Measurements from ENCODE around the gene TRPV5.

The TRPV5 gene

DNA sequence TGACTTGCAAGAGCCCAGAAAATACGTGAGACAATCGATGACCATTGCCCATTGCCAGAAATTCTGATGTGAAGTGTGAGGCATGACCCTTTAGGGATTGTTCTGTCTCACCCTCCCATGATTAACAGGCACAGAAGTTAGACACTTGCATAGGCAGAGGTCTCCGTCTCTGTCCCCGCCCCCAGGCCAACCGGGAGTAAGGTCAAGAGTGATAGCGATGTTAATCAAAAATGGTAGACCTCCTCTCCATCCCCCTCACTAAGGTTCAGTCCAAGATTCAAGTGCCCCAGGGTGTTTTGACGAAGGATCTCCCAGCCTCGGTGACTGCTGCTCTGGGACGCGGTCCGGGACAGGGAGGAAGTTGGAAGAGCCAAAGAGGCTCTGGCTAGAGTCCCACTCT is 25.3 kb downstream of the TRPV5 start:
- DNase-seq: no peak

DNA sequence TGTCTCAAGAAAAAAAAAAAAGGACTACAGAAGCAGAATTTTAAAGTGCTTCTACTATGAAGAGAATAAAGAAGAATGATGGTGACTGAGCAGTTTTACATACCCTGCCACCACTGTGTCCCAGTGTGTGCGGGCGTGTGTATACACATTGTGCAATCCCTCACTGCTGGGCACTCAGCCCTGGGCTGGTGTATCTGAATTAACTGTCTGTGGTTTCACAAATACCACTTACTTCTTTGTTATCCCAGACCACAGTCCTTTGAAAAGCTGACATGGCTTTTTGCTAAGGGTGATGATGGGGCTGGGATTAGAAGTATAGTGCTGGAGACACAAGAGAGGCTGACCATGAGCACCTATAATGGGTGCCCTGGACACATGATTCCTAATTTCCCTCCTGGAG is 26.9 kb downstream of the TRPV5 start:
- DNase-seq: no peak

DNA sequence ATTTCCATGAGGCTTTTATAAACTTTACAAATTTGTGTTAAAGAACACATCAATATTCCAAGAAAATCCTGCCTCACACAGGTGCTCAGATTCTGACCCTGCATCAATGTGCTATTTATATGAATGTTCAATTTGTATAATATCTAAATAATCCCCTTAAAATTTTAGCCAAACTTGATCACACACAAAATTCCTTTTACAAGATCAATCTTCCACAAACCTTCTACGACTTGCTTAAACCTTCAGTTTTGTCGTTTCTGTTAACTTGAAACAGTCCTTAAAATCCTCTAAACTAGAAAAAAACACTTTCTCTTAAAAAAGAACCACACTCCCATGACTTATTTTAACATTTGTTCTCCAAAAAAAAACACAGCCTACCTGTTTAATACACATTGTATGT is 27.8 kb downstream of the TRPV5 start:
- no peak for DNase-seq

DNA sequence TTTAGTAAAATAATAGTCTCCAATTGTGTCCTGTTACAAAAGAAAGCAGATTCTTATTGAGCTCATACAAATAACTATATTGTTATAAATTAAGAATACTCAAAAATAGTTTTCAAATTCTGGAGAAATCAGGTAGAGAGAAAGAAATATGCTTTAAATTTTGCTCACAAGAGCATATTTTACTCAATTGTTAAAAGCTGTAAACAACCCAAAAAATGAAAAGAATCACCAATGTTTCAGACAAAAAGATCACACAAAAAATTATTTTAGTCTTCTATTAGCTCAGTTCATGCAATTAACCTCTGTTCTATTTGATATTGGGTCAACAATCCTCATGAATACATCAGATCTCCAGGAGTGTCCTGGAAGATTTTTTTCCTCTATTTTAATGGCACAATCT is 29.4 kb downstream of the TRPV5 start:
- no peak for DNase-seq

DNA sequence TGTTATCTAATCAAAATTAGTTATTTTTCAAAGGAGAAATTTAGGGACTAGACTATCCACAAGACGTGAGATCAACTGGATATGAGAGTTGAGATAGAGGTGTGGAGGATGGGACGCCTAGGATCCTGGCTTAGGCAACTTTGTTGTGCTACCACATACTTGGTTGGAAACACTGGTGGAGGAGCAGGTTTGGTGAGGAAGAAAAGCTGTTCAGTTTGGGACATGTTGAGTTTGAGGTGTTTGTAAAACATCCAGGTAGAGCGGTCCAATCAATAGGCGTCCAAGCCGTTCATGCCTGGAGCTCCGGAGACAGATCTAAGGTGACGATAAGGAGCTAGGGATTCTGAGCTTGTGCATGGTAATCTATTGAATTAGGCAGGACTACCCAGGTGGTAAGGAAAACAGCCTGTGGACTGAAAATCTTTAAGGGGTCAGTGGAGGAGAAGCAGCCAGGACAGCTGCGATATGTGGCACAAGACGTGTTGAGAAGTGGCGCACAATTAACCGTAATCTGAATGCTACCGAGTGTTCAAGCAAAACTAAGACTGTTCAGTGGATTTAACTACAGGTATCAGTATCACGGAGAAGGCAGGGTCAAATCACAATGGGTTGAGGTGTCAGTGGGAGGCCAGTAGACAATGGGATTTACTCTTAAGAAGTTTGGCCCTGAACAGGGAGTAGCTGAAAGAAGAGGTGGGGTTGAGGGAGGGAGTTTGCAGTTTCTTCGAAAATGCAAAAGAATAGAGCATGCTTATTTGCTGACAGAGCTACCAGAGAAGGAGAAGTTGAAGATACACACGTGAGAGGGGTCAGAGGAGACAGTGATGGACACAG is 31.9 kb downstream of the TRPV5 start:
- DNase-seq: no peak

DNA sequence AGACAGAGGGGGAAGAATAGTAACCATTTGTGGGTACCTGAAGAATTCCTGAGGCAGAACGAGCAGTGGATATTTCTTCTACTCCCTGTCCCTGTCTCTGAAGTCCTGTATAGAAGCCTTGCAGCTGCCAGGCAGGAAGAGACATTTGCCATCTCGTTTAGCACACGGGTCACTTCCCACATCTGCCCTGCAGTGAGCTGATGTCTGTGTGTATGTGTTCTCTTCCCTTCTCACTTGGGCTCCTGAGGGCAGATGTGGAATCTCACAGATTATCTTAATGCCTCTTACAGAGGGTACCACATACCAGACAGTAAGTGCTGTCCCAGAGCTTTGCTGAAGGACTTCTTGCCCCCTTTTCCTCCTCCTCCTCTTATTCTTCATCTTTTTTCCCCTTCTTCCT is 33.9 kb downstream of the TRPV5 start:
- DNase-seq: no peak

DNA sequence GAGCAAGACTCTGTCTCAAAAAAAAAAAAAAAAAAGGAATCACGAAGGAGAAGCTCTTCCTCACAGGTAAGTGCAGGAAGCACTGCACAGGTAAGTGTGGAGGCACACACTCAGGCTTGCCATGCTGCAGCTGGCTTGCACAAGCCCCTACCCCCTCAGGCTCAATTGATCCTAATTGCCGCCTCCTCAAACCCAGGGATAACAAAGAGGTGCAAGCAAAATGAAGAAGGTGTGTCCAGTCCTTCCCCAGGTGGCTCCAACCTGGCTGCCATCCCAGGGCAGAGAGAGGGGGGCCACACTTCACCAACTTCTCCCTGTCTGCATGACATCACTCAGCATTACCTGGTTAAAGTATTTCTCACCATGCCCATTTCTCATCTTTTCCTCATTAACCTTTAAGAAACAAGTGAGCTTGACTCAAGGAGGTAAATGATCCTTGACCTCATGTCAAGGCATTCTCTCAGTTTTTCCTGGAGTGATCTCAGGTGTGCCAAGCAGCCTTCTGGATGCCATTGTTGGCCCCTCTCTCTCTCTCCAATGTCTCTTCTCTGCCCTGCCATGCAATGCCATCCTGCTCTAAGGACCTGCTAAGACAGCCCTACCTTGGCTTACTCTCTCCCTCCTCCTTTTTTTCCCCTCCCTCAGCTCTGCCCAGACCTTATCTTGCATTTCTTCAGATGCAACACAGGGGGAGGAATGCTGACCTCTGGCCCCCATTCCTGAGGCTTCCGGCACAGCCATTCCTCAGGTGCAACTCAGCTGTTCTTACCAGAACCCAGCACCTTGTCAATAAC is 35.0 kb downstream of the TRPV5 start:
- DNase-seq: no peak

DNA sequence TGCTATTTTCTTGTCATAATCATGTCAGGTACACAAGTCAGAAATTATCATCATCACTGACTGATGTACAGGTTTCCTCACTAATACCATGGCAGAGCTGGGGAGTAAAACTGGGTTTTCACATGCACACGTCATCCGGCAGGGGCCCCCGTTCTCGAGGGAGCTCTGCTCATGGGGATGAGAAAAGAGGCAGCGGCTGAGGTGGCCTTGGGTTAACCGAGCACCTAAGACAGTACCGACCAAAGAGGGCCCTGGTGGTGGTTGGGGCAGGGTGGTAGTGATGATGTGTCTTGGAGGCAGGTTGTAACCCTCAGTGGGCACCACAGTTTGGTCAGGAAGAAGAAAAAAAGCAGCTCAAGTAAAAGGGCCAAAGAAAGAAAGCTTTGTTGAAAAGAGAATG is 35.9 kb downstream of the TRPV5 start:
- DNase-seq: no peak

DNA sequence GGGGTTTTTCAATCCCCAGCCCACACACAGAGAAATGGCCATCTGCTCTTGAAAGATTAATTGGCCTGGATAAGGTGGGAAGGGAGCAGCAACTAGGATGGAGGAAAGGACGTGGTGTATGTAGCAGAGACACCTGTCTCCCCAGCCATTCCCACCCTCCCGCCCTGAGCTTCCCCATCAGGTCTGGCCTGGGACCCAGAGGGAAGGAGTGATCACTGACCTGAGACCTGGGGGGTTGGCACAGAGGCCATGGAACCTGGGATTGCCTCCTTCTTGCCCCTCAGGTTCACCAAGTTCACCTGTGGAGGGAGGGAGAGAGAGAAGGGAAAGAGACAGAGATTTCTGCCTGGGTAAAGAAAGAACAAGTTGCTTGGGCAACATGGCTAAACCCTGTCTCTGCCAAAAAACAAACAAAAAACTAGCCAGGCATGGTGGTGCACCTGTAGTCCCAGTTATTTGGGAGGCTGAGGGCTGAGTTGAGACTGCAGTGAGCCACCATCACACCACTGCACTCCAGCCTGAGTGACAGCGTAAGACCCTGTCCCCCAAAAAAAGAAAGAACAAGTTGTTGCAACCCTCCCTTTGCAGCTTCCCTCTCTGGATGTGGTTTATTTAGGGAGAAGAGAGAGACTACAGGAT is 36.7 kb downstream of the TRPV5 start:
- no peak for DNase-seq

DNA sequence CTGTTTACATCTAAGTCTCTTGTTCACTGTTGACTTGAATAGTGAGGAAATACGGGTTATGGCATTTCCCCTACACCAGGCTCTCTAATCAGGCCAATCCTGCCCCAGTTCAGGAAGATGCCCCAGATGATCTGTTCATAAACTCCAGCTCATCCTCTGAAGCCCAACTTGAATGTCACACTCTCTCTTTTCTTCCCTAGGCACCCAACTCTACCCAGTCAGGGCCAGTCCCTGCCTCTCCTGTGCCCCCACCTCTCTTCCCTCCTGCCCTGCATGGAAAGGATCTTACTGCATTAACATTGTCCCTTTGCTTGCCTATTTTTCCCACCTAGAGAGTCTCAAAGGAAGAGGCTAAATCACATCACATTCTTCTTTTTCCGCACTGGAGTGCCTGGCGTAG is 37.4 kb downstream of the TRPV5 start:
- no peak for DNase-seq

DNA sequence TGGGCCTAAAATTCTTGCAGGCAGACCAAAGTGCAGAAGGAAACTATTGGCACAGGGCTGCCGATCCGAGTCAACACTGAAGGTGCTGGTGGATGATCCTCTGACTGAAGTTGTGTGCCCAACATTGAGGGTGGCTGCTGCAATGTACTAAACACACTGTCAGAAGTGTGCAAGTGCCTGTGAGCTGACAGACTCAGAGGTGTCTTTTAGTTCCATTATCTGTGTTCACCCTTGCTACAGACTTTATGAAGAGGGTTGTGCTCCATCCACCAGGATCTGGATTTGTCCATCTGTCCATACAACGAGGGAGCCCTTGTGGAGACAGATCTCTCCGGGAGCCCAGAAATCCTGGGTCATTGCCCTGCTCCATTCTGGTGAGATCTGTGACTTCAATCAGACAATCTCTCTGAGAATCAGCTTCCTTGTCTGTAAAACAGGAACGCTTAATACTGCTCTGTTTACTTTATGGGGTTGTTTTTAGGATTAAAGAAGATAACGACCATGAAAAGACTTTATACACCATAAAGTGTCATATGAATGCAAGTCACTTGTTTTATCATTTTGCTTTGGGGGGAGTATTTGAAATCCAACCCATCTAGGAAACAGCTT is 38.5 kb downstream of the TRPV5 start:
- DNase-seq: no peak

DNA sequence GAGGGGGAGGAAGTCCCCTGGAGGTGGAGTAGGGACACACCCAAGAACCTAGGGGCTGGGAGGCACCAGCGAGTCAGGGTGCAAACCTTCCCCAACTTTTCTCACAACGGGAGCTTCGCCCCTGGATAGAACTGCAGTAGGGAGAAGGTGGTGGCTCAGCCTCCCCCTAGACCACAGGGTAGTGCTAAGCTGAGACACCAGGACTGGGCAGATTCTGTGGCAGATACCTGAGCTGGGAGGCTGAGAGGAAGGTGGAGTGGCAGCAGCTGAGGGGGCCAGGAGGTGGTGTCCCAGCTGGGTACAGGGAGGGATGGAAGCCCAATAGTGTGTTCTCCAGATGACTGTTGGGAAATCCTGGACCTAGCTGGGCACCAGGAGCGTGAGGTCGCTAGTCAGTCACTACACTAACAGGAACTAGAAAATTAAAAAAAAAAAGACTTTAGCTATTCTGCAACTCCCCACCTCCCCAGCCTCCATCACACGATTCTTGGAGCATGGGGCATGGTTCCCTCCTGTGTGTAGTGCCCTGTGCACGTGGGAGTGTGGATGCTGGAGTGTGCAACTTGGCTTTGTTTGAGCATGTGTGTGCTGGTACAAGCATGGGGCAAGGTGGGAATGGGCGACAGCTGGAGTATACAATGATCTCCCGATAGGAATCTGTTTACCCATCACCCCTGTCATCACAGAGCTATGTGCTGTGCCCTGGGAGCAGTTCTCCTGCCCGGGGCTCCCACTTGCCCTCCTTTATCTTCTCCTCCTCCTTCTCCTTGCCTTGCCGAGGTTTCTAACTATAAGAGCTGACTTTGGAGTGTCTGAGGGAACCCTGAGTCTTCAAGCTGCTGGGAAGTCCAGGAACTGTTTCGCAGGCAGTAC is 39.2 kb downstream of the TRPV5 start:
- no peak for DNase-seq

DNA sequence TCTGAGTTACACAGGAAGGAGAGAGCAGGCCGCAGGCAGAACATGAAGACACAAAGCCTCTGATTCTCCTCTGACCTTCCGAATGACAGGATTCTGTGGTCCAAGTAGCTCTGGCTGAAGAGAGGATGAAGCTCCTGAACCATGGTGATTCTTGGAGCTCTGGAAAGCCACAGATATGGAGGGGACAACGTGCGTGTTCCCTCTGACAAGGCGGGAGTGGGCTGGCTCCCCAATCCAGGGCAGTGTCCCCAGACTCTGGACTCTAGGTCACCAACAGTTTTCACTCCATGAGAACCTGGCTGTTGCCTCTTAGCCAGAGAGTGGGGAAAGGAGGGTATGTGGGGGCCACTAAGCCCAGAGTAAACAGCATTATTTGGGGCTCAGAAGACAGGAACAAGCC is 40.6 kb downstream of the TRPV5 start:
- peak in 1 of 2 donors; percentile 4 for DNase-seq

DNA sequence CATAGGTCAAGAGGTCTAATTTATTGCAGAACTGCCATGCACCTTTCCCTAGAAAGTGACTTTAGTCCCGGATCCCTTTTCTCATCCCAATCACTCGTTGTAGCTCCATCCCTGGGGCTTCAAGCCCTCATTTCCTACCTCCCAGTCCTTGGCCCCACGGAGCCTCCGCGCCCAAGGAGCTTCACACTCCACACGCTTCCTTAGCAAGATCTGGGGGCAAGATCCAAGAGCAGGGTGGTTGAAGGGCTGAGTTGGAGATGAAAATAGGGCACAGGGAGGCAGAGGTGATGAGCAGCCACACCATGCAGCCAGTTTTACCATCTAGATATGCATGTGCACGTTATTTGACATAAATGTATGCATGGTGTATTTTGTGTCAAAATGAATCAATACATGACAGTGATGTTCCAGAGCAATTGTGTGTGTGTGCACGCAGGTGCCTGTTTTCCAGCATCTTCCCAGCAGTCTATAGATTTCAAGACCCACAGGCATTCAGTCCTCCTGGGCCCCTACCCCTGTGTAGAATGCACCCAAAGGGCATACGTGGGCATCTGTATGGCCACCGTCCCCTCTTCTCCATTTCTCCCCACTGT is 42.0 kb downstream of the TRPV5 start:
- peak in 1 of 2 donors; percentile 4 for DNase-seq

DNA sequence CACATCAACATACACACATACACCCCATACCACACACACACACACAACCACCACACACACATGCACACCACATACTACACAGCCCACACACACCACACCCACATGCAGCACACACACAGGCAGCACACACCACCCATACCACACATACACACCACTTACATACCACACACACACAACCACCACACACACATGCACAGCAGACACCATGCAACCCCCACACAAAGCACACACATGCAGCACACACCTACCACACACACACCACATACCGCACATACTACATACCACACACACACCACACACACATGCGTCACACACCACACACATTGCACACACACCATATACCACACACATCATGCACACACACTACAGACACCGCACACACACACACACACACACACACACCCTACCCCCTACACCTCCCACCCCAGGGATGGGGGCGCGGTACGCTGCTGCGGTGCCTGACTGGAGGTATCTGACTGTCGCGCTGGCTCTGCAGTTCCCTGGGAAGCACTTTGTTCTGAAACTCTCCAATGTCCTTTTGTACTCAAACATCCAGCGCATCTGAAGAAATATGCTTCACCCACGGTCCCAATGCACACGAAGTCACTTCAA is 42.6 kb downstream of the TRPV5 start:
- peak in 1 of 2 donors; percentile 5 for DNase-seq

DNA sequence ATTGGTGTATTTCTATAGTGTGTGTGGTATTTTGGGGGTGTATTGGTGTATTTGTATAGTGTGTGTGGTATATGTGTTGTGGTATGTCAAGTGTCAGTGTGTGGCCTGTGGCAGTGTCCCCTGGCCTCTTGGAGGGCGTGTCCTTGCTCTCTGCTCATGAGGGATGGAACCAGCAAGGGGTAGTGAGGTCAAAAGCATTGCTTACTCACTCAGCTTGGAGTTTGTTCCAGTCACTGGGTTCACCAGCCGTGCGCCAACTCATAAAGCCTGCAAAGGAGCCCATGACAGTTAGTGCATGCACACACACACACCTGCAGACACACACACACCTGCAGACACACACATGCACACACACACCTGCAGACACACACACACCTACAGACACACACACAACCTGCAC is 43.7 kb downstream of the TRPV5 start:
- peak in 1 of 2 donors; percentile 5 for DNase-seq

DNA sequence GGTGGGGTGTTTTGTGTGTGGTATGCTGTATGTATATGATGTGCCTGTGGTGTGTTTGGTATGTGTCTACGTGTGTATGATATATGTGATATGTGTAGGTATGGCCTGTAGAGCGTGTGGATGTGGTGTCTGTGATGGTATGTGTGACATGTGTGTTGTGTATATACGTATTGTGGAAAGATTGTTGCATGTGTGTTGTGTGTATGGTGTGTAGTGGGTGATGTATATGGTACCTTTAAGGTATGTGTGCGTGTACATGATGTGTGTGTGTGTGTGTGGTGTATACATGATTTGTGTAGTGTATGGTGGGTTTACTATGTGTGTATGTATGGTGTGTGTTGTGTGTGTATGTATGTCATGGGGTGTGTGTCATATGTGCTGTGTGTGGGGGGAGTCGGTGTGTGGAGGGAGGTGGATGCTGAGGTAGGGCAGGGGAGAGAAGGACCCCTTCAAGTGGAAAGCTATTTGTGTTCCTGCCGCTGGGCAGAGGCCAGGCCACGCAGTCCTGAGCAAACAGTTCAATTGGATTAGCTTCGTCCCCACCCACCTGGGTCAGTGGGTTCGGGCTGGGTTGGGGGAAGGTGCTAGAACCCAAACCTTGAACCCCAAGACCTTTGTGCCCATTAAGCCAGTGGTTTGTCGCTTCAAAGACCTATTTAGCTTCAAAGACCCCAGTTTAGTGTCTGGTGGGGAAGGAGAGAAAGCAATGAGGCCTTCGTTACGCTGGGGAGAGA is 46.1 kb downstream of the TRPV5 start:
- peak in 1 of 2 donors; percentile 1 for DNase-seq

DNA sequence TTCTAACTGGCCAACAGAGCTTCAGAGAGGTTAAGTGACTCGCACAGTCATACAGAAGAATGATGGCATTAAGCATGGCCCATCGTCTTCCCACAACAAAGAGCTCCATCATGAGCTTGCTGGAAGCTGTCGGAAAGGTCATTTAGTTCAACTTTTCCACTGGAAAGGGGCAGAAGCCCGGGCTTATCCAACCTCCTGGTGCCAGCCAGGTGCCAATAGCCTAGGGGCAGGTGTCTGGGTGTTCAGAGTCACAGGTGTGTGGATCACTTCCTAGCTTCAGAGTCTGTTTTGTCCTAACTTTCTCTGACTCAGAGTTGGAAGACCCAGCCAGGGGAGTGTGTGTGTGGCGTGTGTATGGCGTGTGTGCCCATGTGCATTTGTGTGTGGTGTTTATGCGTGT is 46.7 kb downstream of the TRPV5 start:
- DNase-seq: no peak

DNA sequence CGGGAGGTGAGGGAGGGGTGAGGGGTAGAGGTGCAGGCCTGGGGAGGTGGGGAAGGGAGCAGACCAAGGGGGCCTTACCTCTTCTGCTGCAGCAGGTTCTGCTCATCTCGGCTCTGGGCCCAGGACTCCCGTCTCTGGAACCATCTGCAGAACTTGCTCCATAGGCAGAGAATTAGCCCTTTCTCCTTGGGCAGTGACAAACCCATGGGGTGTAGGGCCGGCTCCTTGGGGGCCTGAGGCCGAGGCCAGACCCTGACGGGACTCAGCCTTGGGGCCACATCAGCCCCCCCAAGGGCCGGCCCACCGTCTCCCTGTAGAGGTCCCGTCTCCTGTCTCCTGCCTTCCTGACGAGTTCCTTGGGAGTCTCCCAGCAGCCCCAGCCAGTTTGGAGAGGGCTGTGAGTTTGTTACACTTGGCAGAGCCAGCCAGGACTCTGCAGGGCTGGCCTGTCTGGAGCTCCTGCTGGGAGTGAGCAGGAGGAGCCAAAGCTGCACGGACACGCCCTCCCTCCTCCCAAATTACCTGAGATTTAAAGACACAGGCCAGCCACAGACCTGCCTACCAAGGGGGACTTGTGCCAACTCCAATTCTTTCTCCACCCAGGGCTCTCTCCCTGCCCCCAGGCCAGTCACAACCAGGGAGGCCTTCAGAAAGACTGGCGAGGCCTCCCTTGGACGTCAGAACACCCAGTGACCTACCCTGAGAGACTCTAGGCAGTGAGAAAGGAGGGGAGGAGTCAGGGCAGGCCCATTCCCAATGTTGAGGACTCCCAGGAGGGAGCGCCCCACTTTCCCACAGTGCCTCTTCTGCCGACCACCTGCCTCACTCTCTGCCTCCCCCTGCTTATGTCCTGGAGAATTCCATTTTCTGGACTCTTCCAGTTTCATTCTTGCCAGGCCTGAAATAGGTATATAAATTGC is 48.0 kb downstream of the TRPV5 start, which contains the start of gene TRPV6:
Gene TRPV6, minus strand, starts transcription at position 435 of the 920 bp plus-strand sequence.
- peak in 1 of 2 donors; percentile 6 for DNase-seq

DNA sequence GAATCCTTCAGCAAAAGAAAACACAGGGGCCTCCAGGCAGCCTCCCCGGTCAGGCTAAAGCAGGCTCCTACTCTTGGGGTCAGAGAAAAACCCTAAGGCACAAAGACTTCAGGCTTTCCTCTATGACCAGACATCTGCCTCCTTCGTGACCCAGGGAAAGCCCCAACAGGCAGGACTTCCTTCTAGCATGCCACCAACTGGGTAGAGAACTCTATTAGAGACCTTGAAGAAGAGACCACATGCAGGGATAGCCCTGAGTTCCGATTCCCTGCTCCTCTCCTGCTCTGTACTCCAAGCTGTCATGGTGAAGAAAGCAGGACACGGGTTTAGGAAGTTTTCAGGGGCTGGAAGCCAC is 49.3 kb downstream of the TRPV5 start:
- DNase-seq: no peak

All from CD4-positive, alpha-beta T cell treated with Interleukin-4 for 1 hour (primary cell).